Mammary epithelial cell (primary cell): ENCODE data around the gene KRT14.
"Not testable (repeated sequence)": the region's sequence is repeated elsewhere in the genome, so short reads cannot be mapped to it uniquely, and the experiment has no call there.

Source experiments
- EZH2 ChIP-seq: IDR thresholded peaks from 2 replicates; pipeline ENCODE4 v1.6.1; 2012; ENCODE audit warnings: low read length, inconsistent platforms, borderline replicate concordance
- TF ChIP-seq, protein P1 (sequence below), 2 donors: IDR thresholded peaks in 1 of 2; conservative IDR thresholded peaks in 1 of 2; 2 replicates each; pipeline ENCODE4 v1.5.1; 2011 to 2012; ENCODE audit warnings: inconsistent platforms in 2 of 2, low read length in 2 of 2, mild to moderate bottlenecking in 2 of 2, control low read depth in 1 of 2, low read depth in 1 of 2; ENCODE audit not compliant: insufficient read depth in 1 of 2; ENCODE audit errors: extremely low read depth in 1 of 2

DNA sequence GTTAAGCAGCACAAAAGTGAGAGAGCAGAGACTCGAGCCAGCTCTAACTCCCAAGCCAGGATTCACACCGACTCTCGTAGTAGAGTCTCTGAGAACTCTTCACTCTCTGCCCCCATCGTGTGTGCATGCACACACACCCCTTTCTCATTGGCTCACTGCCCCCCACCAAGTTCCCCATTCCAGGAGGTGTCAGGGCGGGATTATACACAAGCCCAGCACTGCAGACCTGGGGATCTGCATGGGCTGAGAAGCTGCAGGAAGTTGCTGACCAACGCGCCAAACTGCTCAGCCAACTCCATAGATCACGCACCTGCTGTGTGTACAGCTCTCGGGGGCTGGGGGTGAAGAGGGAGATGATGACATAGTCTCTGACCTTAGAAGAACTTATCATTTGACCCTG lies 28.1 kb upstream of the KRT14 start:
- TF ChIP-seq, protein P1, sequence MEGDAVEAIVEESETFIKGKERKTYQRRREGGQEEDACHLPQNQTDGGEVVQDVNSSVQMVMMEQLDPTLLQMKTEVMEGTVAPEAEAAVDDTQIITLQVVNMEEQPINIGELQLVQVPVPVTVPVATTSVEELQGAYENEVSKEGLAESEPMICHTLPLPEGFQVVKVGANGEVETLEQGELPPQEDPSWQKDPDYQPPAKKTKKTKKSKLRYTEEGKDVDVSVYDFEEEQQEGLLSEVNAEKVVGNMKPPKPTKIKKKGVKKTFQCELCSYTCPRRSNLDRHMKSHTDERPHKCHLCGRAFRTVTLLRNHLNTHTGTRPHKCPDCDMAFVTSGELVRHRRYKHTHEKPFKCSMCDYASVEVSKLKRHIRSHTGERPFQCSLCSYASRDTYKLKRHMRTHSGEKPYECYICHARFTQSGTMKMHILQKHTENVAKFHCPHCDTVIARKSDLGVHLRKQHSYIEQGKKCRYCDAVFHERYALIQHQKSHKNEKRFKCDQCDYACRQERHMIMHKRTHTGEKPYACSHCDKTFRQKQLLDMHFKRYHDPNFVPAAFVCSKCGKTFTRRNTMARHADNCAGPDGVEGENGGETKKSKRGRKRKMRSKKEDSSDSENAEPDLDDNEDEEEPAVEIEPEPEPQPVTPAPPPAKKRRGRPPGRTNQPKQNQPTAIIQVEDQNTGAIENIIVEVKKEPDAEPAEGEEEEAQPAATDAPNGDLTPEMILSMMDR (conservative IDR thresholded peaks at IDR 0.05 in 1 of 2, IDR thresholded peaks at IDR 0.05 in 1 of 2; ENCODE audit: extremely low read depth in 1 of 2, insufficient read depth in 1 of 2, low read depth in 1 of 2, low read length in 2 of 2): not testable (repeated sequence)
- not testable (repeated sequence) for TF ChIP-seq EZH2
